ENCODE data around the gene MOB4.
"Not testable (repeated sequence)": the region's sequence is repeated elsewhere in the genome, so short reads cannot be mapped to it uniquely, and the experiment has no call there.

MOB4 gene

DNA sequence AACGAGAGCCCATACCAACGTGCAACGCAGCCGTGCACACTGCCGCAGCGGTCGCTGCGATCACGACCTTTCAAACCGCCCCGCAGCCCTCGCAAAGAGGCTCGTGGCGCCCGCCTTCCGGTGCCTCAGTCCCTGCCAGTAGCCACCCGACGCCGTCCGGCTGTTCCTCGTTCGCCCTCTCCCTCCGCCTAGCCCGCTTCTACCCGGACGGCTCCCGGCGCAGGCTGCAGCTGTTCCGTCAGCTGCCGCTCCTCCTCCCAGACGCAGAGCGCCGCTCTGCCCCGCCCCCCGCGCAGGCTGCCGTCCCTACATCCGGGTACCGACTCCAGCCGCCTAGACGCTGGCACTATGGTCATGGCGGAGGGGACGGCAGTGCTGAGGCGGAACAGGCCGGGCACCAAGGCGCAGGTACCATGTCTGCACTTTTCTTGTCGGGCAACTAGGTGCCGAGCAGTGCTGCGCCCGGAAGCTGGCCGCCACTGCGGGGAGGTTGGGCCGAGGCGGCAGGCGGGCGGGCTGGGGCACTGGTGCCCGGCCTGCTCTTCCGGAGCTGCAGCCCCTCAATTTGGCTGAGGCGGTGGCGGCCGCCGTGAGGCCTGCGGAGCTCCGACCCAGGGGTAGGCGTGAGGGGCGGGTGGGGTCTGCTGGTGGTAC lies at the start of gene MOB4:
MOB4 (plus strand) TSS at position 328 of the 654 bp plus-strand sequence; CDS start at position 349, 21 bp downstream.
- peak; percentile 92 for DNase-seq

DNA sequence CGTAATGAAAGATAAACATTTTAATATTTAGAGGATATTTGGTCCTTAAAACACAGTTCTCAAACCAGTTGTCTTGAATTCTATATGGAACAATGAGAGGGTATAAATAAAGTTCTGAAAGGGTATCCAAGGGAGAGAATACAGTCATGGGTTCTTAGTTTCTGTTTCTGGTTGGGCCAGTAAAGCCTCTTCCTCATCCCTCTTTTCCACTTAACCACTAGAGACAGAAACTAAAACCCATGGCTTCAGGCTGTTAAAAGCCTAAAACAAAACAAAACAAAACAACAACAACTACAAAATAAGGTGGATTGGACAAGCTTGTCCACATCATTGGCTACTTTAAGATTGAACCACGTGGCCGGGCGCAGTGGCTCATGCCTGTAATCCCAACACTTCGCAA lies 43.7 kb upstream of the MOB4 start:
- no peak for DNase-seq

DNA sequence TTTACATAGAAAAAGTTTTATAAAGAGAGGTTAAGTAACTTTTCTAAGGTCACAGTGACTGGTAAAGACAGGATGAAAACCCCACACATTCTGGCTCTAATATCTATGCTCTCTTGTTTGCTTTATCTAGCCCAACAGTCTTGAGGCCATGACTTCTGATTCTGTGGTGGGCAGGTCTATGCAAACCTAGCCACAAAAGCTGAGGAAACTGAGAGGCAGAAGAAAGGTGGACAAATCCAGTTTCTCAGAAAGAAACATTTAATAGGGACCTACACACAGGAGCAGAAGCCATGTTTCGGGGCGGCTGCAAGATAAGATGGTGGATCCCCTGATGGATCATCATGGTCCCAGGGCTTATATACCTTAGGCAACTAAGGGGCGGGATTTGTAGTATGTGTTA lies 38.1 kb upstream of the MOB4 start:
- DNase-seq: peak; percentile 88

DNA sequence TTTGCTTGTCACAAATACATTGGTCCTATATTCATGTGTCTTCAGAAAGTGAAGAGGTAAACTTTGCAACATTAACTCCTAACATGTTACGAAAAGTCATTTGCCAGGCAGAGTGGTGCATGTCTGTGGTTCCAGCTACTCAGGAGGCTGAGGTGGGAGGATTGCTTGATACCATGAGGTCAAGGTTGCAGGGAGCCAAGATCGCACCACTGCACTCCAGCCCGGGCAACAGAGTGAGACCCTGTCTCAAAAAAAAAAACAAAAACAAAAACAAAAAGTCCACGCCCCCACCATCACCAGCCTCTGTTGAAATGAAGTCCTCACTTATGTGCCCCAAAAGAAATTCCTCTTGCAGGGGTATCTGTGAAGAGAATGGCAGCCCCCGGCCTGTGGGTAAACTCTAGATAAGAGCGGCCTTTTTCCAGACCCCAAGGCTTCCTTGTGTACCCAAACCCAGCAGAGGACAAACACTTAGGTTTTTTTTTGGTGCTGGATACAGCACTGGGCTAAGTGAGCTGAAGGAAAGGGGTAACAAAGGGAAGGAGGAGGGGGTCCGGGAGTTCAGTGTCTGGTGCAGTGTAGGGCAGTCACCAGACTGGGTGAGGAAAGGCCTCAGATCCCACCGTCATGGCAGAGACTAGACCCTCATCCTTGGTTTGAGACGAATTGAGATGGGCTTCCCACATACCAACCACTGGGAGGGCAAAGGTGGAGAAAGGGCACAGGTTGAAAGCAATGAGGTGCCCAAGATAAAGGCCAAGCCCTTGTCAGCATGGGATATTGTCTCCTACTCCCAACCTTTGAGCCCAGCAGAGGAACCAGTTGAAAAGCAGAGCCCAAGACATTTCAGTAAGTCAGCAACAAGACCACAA lies 35.5 kb upstream of the MOB4 start:
- DNase-seq: no peak

DNA sequence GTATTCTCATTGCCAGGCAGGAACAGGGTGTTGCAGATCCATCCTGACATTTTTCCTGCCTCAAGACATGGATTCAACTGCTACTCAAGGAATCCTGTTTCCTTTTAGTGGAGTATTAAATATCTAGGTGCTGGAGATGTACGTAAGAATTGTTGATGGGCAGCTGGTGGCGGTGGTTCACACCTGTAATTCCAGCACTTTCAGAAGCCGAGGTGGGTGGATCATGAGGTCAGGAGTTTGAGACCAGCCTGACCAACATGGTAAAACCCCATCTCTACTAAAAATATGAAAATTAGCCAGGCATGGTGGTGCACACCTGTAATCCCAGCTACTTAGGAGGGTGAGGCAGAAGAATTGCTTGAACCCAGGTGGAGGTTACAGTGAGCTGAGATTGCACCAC lies 31.6 kb upstream of the MOB4 start:
- not testable (repeated sequence) for DNase-seq

DNA sequence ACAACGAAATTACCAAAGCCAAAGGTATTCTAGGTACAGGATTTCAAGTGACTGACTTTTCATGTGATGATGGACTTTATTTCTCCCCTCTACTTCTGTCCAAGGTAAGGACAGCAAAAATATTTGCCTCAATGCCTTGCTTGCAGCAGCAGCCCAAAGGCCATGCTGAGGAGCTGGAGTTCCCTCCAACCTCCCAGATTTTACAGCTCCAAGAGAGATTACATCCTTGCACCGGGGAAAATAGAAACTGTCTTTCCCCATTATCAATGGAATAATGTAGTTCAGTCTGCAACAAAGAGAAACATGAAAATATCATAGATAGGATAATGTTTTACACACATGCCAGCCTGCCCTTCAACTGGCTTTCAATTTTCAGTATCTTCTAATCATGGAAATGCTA lies 29.7 kb upstream of the MOB4 start:
- DNase-seq: no peak

DNA sequence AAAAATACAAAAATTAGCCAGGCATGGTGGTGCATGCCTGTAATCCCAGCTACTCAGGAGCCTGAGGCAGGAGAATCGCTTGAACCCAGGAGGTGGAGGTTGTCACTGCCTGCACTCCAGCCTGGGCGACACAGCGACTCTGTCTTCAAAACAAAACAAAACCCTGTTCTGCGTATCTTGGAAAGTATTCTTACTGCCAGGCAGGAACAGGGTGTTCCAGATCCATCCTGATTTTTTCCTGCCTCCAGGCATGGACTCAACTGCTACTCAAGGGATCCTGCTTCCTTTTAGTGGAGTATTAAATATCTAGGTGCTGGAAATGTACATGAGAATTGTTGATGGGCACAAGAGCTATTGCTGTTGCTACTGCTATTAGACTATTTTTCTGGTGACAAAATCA lies 28.5 kb upstream of the MOB4 start:
- no peak for DNase-seq

DNA sequence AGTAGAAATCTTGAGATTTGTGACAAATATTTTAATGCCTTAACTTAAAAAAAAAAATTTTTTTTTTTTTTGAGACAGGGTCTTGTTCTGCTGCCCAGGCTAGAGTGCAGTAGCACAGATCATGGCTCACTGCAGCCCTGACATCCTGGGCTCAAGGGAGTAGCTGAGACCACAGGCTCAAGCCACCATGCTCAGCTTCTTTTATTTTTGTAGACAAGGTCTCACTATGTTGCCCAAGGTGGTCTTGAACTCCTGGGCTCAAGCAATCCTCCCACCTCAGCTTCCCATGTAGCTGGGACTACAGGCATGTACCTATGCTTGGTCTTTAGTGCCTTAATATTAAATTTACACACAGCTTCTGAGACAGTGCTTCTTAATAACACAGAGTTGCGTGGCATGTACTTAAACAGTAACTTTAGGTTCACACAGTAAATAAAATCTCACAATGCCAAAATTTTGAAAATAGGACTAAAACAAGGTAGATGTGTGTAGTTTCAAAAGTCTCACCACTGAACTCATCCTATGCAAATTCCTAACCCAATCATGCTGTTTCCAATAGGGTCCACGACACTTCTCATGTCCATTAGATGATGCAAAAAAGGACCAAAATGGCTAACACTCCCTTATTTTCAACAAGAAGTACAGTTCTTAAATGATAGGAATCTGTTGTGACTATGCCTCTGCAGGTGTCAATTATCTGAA lies 20.3 kb upstream of the MOB4 start:
- DNase-seq: no peak

DNA sequence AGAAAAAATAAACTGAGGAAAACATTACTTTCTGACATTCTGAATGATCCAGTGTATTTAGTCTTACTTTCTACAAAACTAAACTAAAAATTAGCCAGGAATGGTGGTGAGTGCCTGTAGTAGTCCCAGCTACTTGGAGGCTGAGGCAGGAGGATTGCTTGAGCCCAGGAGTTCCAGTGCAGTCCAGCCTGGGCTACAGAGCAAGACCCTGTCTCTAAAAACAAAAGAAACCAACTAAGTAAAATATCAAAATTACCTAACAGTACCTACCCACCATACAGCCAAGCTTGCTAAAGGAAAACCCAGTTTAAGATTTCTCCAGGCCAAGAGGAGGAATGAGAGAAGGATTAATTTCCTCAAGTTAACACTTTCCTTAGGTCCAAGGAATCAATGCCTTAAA lies 19.2 kb upstream of the MOB4 start:
- no peak for DNase-seq

DNA sequence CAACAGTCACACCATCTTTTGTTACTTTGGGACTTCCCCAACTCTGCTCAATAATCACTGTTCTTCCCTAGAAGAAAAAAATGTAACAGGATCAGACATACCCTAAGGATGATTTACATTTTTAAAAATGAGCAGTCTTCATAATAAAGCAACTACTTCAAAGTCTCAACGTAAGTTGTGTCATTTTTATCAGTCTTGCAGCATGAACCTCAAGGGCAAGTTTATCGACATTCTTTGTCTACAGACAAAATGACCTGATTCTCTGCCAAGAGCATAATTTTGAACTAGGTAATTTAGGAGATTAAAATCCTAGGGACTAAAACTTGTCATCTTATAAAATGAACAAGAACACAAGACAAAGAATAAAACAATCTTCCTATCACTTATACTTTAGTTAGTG lies 18.5 kb upstream of the MOB4 start:
- peak; percentile 73 for DNase-seq

DNA sequence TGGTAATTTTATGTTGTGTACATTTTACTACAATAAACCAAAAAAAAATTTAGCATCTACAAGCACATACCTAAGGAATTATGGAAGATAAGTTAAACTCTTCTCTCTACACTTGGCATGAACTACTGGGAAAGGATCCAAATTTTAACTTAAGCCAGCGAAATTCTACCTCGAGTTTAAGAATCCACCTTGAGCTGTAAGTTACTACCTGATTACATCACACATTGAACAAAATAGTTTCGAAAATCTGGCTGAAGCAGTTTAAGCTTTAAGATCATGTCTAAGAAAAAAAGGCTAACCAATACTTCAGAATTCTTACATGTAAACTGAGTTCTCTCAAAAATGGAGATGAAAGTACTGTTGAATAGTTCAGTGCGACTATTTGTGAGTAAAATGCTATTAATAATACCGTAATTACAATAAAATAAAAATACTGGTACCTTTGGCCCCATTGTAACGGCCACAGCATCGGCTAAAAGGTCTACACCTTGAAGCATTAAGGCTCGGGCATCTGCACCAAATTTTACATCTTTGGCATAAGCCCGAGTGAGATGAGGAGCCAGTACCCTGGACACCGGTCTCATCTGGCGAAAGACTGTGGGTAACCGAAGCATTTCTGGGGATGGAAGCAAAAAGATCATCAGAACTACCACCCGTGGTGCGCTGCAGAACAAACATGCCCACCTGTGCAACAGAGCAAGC lies 17.5 kb upstream of the MOB4 start:
- DNase-seq: no peak

DNA sequence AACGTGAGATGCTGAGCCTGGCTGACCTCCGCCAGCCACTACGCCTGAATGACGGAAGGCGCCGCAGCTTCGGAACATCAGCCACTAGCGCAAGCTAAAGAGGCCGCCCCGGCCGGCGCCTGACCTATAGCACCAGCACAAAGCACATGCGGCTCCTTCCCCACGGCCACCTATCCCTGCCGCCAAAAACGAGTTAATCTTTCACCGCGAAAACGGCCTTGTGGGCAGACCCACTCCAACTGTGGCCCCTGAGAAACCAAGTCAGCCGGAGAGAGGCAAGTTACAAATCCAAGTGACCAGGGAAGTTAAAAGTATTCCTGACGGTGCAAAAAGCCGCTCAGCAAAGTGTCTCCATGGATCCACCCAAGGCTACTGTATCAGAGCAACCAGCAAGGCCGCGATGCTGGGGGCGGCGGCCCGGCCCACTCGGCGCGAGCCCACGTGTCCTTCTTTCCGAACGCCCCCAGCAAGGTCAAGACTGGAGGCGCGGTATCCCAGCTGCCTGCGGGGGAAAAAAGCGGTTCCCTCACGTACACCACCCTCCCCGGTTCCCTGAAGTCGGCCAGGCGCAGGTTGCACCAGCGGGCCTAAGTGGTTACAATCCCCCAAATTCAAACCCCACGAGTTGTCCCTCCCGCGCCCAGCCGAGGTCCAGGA lies 16.8 kb upstream of the MOB4 start:
- peak; percentile 58 for DNase-seq

DNA sequence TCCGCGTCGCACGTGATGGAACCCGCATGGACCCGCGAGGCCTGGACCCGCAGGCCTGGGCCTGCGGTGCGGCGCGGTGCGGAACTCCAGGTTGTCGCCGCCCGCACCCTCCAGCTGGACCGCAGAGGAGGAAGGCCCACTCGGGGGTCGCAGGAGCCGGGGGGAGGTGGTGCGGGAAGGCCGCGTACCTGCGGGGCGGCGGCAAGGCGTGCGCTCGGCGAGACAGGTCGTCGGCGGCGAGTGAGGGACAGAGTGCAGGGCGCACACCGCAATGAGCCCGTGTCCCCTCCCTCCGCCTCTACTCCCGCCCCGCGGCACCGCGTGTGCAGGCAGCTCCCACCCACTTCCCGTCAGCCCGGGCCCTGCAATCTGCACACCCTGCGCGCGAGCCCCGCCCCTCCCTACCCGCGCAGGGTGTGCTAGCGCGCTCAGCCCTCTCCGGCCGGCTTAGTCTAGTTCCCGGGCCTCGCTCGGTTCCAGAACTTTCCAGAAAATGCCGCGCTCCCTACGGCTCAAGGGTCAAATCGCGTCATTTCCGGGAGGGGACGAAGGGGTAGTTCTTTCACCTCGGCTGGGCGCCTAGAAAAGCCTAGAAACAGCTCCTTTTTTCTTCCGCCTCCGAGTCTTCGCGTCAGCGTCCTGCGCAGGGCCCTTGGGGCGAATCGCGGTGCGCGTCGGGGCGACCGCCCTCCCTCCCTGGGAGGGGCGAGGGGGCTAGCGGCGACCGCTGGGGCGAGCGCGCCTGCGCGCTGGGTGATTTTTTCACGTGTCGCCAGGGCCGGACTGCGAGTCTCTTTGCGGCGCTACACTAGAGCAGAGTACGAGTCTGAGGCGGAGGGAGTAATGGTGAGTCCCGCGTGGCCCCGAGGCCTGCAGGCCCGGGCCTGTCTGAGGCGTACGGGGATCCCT lies 16.0 kb upstream of the MOB4 start, which contains the start of the genes HSPD1 and HSPE1:
HSPD1 (minus strand) TSS at position 247 of the 909 bp plus-strand sequence. CDS start 992 bp downstream, outside the sequence.
HSPE1 (plus strand) TSS at position 786 of the 909 bp plus-strand sequence; CDS start at position 844, 58 bp downstream.
- DNase-seq: peak; percentile 100

DNA sequence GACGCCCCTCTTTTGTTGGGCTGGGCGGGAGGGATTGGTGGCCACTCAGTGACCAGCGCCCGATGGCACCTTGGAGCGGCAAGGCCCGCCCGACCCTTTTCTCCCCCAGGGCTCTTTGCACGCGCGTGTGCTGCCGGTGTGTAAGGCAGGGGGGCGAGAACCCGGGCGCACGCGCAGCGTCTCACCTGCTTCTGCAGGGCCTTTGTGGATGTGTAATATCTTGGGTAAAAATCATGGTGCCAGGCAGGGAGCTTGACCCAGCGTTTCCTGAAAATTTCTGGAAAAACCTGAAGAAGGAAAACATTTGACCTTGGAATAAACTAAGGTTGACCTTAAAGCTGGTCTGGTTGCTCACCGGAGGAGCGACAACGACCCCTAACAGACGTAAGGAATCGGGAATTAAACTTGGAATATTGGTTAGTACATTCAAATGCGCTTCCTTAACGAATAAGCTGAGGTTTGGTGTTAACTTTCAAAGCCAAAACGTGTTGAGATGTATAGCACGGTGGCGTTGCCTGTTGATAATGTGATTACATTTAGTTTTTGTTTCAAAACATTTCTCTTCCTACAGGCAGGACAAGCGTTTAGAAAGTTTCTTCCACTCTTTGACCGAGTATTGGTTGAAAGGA lies 15.2 kb upstream of the MOB4 start:
- no peak for DNase-seq

DNA sequence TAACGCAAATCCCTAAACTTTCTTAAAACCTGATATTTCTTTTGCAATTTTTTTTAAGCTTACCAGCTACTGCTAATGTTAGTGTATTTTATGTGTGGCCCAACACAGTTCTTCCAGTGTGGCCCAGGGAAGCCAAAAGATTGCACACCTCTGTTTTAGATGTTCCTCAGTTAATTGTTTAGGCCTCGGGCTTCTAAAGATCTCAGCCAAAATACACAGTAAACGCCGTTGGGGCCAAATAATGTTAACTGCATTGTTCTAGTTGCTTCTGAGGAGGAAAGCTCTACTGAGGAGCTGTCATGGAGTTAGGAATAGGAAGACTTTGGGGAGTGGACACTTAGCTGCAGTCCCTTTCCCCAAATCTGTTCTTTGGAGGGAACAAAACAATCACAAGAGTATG lies 13.7 kb upstream of the MOB4 start:
- DNase-seq: no peak

DNA sequence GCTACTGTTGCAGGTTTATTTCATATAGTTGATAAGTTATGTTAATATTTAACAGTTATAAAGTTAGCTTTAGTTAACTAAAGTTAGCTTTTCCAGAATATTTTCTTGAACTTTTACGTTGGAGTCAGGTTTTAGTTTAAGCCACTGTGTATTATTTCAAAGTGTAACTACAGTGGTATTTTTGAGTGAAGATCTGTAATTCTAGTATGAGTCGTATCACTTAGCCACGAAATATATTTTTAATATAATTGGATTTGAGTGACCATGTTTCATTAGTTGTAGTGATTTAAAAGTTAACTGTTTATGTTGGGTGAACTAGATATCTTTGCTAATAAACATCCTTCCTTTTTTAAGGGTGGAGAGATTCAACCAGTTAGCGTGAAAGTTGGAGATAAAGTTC lies 13.2 kb upstream of the MOB4 start:
- DNase-seq: no peak

DNA sequence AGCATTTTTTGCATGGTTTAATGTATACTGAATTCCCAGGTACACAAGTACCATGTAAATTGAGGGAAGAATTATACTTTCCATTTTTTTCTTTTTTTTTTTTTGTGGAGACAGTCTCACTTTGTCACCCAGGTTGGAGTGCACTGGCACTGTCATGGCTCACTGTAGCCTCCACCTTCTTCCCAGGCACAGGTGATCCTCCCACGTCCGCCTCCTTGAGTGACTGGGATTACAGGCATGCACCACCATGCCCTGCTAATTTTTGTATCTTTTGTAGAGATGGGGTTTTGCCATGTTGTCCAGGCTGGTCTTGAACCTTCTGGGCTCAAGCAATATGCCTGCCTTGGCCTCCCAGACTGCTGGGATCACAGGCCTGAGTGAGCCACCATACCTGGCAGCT lies 11.9 kb upstream of the MOB4 start:
- DNase-seq: no peak

DNA sequence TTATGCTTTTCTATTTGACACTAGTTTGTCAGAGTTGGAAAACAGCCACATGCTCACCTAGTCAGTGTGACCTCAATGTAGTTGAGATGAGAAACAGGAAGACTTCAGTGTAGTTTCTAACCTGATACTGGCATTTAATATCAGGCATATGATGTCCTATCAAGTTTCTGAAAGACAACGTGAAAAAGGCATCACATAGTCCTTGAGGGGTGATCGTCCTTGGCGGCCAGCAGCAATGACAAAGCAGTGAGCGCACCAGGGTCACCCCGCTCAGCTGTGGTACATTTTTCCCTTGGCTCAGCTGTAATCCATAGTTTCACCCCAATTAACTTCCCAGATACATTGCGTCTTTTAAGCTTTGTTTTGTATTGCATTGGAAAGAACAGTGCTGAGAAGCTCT lies 11.4 kb upstream of the MOB4 start:
- DNase-seq: no peak

DNA sequence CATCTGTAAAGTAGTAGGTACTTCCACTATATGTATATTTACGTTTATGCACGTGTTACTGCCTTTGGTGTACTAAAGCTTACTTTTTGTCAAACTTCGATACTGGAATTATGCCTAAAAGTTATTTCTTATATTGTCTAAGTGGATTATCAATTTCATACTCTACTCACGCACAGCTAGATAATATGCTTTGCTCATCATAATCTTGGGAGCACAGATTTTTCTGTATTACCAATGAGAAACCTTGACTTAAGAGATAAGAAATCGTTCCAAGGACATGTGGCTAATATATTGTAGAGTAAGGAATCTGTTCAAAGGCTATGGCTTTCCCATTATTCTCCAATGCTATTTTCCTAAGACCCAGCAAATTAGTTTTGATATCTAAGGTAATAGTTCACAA lies 9.2 kb upstream of the MOB4 start:
- no peak for DNase-seq

DNA sequence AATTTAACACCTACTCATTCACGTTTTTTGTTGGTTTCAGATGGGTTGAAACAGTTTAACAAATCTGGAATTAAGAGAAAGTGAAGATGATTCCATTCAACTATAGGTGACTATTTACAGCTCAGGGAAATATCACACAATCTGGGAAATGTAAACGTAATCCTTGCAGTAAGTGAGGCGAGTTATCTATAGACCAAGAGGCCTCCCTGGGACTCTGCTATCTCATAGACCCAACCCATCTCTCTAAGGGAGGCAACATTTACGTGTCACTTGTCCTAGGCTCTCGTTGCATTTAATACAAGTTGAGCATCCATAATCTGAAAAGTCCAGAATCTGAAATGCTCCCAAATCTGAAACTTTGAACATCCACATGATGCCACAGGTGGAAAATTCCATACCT lies 2.0 kb upstream of the MOB4 start:
- DNase-seq: peak; percentile 59

DNA sequence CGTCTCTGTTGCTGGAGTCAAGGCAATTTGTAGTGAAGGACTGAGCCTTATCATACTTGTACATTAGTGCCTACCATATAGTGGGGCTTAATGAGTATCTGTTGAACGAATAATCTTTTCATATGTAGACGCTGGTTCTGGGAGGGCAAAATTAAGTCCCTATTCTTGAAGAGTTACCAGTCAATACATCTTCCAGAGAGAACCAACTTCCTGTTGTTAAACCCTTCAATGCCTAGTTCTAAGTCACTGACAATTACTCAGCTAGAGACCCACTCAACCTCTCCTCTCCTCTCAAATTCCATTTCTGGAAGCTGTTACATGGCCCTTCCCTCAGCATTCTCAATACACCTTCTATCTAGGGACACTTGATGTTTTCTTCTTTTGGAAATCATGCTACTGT lies 1.1 kb upstream of the MOB4 start:
- no peak for DNase-seq

All from hematopoietic multipotent progenitor cell treated with erythropoietin and hydrocortisone succinate and interleukin-3 and kit ligand, for 8 days (in vitro differentiated cells).